Stimulated activated CD4-positive, alpha-beta T cell treated with anti-CD3 and anti-CD28 coated beads, Interleukin-2, amount 100 ng/mL, for 24 hours (primary cell): ENCODE measurements around the gene PKHD1.

Source experiments
- DNase-seq, 2 donors: peaks; one replicate each; pipeline ENCODE4 v3.0.0-alpha.2; 2020

PKHD1 gene

DNA sequence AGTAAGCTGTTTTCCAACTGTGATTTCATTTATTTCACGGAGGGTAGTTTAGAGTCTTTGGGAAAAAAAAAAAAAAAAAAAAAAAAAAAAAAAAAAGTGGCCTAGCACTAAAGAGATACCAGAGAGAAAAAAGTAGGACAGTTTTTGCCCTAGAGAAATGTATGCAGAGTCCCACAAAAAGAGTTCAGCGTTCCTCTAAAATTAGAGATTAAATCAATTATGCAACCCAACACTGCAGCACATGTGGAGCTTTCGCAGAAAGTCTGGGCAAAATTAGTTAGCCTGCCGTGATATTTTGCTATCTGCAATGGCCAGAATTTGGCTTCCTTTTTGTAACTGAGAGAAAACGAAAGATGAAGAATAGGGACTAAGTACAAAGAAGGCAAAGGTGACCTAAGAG is 309.8 kb downstream of the PKHD1 start:
- no peak for DNase-seq

DNA sequence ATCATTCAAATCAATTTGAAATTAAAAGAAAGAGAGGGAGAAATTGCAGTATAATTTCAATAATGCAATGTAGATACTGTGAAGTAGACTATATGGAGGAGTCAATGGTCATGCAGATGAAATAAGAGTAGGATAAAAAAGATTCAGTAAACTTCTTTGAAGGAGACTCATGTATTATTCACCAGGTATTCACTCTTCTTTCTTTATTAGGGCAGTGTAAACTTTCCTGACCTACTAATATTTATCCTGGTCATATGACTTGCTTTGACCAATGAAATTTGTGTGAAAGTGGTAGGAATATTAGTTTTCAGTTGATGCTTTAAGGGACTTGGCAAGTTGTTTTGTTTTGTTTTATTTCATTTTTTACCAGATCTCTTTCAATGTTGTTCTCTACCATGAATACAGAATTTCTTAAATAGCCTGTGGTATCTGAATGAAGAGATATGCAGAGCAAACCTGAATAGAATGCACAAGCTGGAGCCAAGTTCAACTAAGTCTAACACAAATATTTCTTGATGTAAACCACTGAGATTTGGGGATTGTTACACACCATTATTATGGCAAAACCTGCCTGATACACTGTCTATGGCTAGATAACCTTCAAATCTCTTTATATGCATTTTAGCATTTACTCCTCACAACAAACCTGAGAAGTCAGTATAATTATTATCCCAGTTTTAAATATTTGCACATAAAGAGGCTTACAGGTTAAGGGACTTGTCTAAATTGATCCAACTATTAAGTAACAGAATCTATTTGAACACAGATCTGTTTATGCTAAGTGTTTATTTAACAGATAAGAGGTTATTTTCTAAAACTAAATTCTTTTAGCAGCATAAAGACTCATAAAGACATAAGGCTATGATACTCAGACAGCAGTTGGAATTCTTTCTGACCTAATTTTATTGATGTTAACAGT is 311.2 kb downstream of the PKHD1 start:
- DNase-seq = no peak

DNA sequence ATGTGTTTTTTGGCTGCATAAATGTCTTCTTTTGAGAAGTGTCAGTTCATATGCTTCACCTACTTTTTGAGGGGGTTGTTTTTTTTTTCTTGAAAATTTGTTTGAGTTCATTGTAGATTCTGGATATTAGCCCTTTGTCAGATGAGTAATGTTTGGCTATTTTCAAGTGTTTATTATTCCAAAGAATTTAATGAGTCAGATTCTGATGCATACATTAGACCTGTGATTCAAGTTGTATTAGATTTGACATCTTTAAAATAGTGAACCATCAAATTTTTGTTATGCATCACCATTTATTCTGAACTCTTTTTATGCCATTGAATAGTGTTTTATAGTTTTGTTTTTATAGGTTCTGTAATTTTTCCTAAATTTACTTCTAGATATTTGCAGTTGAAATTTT is 319.3 kb downstream of the PKHD1 start:
- no peak for DNase-seq

DNA sequence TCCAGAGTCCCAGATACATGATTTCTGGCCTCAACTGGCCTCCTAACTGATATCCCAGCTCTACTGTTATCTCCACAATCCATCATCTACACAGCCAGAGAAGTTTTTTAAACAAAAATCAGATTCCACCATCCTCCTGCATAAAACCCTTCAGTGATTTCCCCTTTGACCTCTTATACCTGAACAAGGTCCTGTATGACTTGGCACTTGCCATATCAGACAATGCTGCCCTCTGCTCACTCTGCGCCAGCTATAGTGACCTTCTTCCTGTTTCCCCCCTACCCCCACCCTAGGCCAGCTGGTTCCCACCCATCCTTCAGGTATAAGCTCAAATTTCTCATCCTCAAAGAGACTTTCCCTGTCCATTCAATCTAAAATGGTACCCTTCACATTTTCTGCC is 322.2 kb downstream of the PKHD1 start:
- DNase-seq = no peak

DNA sequence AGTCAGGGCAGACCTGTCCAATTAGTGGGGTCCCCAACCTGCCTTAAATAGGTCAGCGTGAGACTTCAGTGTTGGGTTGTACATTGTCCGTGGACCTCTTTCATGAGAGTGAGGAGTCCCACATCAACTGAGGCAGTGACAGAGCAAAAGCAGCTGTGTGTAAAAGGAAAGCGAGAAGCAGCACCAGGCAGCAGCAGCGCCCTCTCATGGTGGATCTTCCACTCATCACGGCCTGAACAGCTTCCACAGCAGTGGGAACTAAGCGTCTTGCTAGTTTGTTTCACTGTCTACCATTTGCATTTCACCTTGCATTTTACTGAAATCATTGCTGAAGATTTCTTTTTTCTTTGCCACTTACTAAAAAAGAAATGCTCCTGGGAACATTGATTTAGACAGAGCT is 333.8 kb downstream of the PKHD1 start:
- DNase-seq = peak in 1 of 2 donors; percentile 4

DNA sequence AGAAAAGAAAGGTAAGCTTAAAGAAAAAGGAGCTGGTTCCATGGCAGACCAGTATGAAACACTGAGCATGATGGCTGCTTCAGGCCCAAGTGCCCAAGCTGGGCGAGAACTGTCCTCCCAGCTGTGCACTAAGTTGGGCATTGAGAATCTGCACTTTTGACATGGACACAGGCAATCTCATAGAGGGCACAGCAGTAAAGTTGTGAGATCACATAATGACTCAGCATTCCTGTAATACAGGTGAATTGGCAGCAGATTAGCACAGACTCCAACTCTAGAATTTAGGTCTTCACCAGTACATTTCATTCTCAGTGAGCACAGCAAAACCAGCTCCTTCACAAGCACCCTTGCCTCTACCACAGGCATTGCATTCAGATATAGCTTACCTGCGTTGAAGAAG is 343.4 kb downstream of the PKHD1 start:
- DNase-seq = no peak

DNA sequence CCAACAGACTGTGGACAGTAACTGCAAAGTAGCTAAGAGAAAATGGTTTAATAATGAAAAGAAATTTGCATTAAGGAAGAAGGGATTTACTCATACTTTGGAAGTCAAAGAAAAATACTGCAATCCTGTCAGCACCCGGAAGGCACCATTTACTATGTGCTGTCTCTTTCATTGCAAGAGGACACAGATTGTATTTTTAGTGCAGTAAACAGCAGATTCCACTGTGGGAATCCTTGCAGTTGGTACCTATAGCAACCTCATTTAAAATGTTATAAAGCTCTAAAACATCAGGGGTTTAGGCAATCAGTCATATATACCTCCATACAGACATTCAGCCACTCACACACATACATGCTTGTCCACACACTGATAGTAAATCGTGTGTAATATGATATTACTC is 346.8 kb downstream of the PKHD1 start:
- no peak for DNase-seq

DNA sequence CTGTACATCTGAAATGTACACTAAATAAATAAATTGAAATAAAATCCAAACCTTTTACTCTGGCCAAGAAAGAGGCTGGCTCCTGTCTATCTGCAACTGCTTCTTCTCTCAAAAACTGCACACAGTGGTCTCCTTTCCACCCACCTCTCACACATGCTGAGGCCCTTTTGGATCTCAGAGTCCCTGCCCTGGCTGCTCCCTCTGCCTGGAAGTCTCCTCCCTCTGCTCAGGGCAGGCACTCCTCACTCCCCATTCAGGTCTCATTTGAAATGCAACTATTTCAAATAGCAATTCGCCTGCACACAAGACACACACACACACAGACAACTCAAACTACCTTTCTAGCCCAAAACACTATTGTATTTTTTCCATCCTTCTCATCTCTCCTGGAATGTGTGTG is 348.8 kb downstream of the PKHD1 start:
- DNase-seq = no peak

DNA sequence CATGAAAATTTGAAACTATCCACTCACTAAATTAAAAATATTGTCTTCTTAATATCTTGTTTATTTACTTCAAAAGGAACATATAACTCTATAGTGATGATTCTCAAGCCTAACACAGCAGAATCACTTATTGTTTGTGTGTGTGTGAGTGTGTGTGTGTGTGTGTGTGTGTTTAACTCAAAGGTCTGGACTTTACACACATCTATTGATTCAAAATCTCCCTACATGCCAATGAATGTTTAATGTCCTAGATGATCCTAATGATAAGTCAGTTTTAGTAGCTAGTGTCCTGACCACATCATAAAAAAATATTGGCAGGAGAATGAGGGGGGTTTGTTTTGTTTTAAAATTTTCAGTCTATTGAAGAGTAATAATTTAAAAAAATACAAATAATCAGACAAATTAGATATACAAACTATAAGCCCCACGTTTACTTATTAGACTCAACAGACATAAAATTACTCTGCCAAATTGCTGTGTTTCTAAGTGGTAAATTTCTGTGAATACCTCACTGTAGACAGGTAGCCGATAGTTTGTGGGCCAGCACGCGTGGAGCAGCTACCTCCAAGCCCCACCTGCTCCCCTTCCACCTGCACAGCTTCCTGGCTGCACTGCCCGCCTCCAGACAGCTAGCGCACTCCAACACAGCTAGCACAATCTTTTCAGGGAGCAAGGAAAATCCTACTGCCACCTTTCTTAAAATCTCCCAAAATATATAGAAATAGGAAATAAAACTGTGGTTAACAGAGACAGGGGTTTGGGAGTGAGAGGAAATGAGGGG is 349.6 kb downstream of the PKHD1 start:
- no peak for DNase-seq

DNA sequence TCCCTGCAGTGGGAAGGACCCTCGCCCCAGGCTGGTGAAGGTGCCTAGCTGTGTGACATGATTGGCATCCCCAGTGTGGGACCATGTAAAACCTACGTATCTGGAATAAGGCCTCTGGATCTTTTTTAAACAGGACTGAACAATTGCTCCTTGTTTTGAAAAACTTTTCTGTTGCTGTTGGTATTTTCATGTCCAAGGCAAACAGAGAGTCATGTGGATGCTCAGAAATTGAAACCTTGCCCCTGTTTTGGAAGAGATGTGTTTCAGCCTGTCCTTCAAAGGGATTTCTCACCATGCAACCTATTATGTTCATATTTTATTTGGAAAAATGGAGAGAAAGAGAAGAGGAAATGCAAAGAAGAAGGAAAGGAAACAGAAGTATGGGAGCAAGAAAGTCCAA is 362.3 kb downstream of the PKHD1 start:
- DNase-seq = no peak

DNA sequence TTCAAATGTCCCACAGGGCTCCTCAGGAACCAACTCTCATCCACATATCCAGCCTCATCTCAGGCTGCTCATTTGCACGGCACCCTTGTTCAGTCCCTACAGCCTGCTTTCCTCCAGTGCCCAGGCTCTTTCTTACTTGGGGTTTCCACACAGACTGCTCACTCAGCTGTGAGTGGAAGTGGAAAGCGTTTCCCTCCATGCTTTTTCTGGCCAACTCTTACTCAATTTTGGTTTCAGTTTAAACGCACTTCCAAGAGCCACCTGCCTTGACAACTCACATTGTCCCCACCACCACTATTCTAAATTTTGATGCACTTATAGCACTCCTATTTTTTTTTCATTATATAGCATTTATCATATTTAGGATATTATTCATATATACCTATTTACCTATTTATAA is 367.1 kb downstream of the PKHD1 start:
- no peak for DNase-seq

DNA sequence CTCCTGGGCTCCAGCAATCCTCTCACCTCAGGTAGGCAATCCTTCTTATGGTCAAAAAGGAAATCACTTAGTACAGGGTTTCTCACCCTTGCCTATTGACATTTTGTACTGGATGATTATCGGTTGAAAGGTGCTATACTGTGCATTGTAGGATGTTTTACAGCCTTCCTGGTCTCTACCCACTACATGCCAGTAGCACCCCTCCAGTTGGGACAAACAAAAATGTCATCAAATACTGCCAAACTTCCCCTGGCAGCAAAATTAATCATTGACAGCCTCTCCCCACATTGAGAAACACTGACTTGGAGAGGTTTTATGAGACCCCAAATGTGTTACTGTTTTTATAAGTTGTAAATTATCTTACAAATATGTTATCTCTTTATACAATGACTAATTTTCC is 368.1 kb downstream of the PKHD1 start:
- DNase-seq = no peak

DNA sequence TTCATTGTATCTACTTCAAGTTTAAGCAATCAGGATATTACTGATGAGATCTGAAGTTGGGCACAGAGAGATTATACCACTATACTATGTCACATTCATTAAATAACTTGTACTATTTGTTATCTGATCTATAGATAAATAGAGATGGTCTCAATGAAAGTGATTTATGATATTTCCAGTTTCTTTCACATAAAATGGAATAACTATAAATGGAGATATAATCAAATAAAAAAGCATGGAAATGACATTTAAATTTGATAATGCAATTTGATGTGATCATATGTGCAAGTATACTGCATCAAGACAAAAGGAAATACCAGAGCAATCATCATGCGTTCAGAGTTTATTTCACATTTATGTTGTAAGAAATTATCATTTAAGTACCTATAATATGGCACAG is 368.9 kb downstream of the PKHD1 start:
- no peak for DNase-seq

DNA sequence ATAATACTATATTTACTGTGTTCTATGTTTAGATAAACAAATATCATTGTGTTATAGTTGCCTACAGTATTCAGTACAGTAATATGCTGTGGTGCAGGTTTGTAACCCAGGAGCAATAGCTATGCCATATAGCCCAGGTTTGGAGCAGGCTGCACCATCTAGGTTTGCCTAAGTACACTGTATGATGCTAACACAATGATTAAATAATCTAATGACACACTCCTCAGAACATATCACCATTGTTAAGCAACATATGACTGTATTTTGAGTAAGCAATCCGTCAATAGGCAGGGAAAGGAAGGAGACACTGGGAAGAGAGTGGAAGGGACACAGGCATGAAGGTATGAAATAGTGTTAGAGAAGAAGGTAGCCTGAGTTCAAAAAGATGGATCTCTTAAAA is 369.9 kb downstream of the PKHD1 start:
- no peak for DNase-seq

DNA sequence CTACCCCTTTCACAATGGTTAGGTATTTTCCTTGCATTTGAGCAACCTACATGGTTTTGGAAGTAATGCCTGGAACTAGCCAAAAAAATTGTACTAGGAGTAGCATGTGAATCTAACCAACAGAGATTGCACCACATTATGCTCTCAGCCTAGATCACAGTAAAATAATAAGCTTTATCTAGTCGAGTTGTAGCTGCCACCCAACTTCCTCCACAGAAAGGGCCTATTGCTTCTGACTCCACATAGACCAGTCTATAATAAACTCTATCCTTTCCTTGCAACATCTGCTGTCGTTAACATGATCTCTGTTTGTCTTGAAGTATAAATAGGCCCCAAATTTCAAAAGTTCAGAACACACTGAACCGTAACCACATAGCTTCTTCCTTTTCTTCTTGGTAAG is 375.5 kb downstream of the PKHD1 start:
- DNase-seq = no peak

DNA sequence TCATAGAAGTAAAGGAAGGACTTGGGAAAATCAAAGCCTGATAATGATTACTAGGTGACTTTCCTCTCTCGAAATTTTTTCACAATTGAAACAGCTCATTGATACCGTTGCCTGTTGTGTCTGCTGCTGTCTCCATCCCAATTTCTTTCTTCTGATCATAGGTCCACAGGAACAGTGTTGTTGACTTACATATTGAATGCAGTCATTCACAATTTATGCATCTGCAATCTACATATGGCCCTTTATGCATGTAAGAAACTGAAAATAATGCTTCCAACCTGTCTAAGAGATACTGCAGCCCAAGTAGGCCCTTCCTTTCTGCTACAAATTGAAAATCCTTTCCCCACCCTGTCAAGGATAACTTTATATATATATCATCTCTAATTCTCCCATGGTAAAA is 381.3 kb downstream of the PKHD1 start:
- DNase-seq = no peak

DNA sequence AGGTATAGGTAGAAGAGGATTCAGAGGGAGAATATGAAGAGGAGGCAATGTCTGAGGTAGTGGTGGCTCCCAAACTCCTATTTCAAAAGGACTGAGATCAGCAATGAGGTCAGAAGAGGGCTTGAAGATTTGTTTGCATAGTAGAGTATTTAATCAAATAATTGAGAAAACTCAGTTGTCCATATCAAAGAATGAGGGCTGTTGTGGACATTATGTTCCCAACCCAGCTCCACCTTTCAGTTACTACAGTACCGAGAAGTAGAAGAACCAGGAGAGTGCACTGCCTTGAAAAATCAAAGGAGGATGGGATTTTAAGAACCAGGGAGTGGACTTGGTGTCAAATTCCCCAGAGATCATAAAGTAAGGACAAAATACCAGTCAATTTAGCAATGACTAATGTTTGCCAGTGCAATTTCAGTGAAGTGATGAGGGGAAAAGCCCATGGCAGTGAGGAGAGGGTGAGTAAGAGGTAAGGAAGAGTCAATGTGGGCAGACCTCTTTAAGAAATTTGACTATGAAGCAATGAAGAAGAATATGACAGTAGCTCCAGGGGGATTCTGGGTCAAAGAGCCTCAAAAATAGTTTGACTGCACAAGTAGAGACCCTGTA is 382.4 kb downstream of the PKHD1 start:
- no peak for DNase-seq

DNA sequence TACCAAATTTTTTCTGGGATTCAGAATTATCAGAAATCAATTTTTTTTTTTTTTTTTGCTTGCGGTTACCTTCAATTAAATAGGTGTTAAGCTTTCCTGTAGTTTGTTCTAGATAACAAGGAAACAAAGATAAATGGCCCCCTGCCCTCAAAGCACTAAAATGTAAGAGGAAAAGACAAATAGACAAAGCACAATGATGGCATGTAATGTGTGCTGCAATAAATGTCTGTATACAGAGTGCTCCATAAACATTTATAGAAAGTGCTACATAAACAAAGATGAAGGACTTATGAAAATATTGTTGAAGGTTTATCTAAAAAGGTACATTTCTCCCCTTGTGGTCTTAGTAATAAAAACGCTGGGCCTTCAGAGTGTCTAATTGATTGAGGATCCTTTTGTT is 384.6 kb downstream of the PKHD1 start:
- DNase-seq = no peak

DNA sequence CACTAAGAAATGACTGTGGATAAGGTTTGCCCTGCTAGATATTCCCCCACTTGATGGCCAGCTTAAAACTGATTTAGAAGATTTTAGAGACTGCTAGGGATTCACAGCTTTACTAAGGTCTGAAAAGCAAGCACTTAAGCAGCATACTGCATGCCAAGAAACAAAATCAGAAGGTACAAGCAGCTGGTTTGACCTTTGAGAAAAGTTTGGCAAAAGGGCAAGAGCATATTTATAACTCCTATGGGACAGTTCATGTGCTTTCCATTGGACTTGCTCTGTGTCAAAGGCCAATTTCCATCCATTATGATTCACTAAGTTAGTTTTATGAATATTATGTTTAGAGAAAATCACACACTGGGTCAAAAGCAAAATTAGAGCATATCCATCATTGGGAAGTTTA is 402.8 kb downstream of the PKHD1 start:
- no peak for DNase-seq

DNA sequence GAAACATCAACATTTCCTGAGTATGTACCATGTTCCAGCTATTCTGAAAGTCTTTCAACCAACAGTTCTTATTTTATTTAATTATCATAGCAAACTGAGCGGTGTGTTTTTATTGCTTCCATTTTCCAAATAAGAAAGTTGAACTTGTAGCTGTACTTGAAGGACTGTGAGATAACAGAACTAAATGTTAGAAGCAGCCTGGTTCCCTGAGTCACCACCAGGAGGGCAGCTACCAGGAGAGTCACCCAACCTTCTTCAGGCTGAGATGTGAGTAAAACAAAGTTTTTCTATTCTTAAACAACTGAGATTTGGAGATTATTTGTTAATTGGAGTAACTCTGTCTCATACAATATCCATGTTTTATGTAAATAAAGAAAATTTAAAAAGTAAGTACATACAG is 403.4 kb downstream of the PKHD1 start:
- no peak for DNase-seq

DNA sequence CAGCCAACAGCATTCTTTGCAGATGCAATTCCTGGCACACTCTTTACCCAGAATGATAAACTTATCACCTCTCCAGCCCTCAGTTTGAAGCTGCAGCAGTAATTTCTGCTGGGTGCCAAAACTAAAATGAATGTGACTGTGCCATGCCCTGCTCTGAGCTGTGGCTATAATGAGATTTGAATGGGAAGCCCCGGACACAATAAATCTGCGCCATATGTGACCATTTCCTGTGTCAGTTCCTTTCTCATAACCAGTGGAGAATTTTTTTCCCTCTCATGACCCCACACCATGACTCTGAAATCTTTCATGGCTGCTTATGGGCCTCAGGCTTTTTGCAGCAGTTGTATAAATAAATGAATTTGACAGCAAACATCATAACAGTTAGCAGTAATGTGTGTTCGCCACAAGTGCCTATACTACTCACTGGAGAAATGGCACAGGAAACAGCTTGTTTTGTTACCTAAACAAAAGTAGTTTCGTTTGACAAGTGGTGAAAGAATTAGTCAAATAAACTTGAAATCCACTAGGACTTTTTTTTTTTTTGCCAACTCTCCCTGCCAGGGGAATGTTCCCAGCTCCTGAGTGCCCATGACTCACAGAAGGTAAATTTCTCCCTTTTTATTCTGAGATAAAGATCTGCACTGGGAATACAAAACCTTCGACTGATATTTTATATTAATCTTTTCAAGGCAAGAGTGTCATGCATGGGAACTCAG is 408.4 kb downstream of the PKHD1 start:
- no peak for DNase-seq

DNA sequence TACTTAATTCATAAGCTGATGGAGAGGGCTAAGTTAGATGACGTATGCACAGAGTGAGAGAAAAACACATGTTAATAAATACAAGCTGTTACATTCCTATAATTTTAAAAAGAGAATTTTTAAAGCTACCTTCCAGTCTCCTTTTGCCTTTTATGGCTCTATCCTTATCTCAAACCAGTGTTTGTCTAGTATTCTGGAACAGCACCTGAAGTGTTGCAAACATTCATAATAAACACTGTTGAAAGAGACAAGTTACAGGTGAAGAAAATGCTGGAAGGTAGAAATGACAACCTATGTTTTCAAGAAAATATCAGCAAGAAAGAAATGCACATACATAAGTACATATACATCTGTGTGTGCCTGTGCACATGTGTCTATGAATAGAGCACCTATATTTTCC is 409.1 kb downstream of the PKHD1 start:
- no peak for DNase-seq

DNA sequence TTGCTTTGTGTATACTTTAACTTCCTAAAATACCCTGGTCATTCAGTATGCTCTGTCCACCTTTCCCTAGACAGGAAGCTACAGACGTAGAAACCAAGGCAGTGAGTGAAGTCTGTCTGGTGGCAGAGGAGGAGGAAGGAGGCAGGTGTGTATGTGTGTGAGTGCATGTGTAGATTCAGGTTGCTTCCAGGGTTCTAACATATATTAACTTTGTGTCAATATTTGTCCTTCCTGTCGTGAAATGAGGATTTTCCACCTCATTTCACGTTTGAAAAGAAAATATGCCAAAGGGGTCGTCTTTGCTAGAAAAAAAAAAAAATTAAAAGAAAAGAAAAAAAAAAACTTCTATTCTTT is 411.5 kb downstream of the PKHD1 start:
- no peak for DNase-seq
